ENCODE measurements around the gene MPO. TPM values are rescaled to one million over a fixed set of nuclear protein-coding genes. Genes with fewer than 3 reads are reported as not detected.

Gene MPO
- total and polyA plus RNA-seq, 9 of the 15 experiments (the other 6 are each of a cell fraction or from before 2014, with no cell fraction given), result 0.04 to 0.47 (median 0.39) TPM; not detected in 6

DNA sequence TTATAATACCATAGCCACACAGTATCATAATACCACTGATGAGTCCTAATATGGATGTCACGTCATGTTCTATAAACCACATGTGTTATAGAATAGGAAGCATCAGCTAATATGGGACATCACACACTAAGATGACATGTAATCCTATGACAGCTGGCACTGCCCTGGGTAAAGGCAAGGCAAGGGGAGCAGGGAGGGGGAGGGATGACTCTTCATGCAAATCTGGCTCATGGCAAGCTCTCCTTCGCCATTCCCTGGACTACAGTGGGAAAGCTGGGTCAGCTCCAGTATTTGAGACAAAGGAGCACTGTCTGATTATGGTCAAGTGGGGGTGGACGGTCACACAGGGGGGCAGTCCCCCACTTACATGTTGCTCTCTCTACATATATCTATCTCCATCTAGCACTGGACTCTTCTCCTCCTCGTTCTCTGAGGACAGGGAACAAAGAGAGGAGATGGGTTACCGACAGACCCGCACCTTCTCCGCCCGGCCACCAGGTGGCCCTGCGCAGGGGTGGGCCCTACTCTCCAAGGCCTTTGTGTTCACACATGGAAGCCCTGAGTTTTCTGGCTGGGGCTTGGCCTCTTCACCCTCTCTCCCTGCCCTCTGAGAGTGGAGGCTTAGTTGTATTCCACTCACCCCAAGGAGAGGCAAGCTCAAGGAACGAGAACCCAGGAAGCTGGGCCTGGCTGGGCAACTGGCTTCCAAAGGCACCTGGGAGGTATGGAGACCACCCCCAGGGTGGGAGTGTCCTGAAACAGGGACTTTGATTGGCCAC is 23.4 kb upstream of the MPO start (continued):
- TF ChIP-seq RUNX1 (IDR thresholded peaks at IDR 0.05; ENCODE audit: low read depth) (no peak), RBM17 (IDR thresholded peaks at IDR 0.05; ENCODE audit: borderline replicate concordance, low read depth, low read length) (no peak), GATA2 (CRISPR knock-in tag; IDR thresholded peaks at IDR 0.05) (no peak), DMBX1 (CRISPR knock-in tag; IDR thresholded peaks at IDR 0.05; ENCODE audit: borderline replicate concordance) (no peak), RAD21 (CRISPR knock-in tag; conservative IDR thresholded peaks at IDR 0.05 in 1 of 2, IDR thresholded peaks at IDR 0.05 in 1 of 2) (peak; percentile 62 to 84), HNRNPLL (IDR thresholded peaks at IDR 0.05; ENCODE audit: low read depth, low read length, poor library complexity, severe bottlenecking) (no peak), EWSR1 (IDR thresholded peaks at IDR 0.05; ENCODE audit: borderline replicate concordance, low read depth, partially characterized antibody) (no peak), ATF1 (CRISPR knock-in tag; IDR thresholded peaks at IDR 0.05) (no peak), ATF1 (tag; IDR thresholded peaks at IDR 0.05) (0 out of 2 replicates have a peak, but pooled peaks have one; percentile 15), ILF3 (IDR thresholded peaks at IDR 0.05; ENCODE audit: borderline replicate concordance) (no peak), YY1 (IDR thresholded peaks at IDR 0.05; ENCODE audit: borderline replicate concordance in 1 of 3, control insufficient read depth in 1 of 3, extremely low read depth in 1 of 3, insufficient read depth in 3 of 3, insufficient read length in 1 of 3, insufficient replicate concordance in 2 of 3, low read depth in 1 of 3, low read length in 2 of 3) (peak in 1 of 3 experiments; percentile 37), ZFP36 (IDR thresholded peaks at IDR 0.05; ENCODE audit: low read depth, low read length, partially characterized antibody) (no peak), MYC (IDR thresholded peaks at IDR 0.05; ENCODE audit: low read depth, low read length) (peak; percentile 59), MYC (CRISPR knock-in tag; IDR thresholded peaks at IDR 0.05; ENCODE audit: borderline replicate concordance, low read depth) (no peak)
- TF ChIP-seq, protein P1, sequence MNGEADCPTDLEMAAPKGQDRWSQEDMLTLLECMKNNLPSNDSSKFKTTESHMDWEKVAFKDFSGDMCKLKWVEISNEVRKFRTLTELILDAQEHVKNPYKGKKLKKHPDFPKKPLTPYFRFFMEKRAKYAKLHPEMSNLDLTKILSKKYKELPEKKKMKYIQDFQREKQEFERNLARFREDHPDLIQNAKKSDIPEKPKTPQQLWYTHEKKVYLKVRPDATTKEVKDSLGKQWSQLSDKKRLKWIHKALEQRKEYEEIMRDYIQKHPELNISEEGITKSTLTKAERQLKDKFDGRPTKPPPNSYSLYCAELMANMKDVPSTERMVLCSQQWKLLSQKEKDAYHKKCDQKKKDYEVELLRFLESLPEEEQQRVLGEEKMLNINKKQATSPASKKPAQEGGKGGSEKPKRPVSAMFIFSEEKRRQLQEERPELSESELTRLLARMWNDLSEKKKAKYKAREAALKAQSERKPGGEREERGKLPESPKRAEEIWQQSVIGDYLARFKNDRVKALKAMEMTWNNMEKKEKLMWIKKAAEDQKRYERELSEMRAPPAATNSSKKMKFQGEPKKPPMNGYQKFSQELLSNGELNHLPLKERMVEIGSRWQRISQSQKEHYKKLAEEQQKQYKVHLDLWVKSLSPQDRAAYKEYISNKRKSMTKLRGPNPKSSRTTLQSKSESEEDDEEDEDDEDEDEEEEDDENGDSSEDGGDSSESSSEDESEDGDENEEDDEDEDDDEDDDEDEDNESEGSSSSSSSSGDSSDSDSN (IDR thresholded peaks at IDR 0.05; ENCODE audit: borderline replicate concordance in 1 of 2, low read depth in 2 of 2, low read length in 2 of 2), result 0 out of 4 replicates have a peak, but pooled peaks of 1 of the 2 experiments have one; percentile 47
- TF ChIP-seq, protein P2, sequence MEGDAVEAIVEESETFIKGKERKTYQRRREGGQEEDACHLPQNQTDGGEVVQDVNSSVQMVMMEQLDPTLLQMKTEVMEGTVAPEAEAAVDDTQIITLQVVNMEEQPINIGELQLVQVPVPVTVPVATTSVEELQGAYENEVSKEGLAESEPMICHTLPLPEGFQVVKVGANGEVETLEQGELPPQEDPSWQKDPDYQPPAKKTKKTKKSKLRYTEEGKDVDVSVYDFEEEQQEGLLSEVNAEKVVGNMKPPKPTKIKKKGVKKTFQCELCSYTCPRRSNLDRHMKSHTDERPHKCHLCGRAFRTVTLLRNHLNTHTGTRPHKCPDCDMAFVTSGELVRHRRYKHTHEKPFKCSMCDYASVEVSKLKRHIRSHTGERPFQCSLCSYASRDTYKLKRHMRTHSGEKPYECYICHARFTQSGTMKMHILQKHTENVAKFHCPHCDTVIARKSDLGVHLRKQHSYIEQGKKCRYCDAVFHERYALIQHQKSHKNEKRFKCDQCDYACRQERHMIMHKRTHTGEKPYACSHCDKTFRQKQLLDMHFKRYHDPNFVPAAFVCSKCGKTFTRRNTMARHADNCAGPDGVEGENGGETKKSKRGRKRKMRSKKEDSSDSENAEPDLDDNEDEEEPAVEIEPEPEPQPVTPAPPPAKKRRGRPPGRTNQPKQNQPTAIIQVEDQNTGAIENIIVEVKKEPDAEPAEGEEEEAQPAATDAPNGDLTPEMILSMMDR (IDR thresholded peaks at IDR 0.05 in 2 of 3, conservative IDR thresholded peaks at IDR 0.05 in 1 of 3; ENCODE audit: insufficient read depth in 2 of 3, low read depth in 1 of 3, low read length in 3 of 3), result peak; percentile 85 to 97 (median 92)
- TF ChIP-seq, protein P3, sequence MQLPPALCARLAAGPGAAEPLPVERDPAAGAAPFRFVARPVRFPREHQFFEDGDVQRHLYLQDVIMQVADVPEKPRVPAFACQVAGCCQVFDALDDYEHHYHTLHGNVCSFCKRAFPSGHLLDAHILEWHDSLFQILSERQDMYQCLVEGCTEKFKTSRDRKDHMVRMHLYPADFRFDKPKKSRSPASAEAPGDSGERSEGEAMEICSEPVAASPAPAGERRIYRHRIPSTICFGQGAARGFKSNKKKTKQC (CRISPR knock-in tag; IDR thresholded peaks at IDR 0.05), result 0 out of 2 replicates have a peak, but pooled peaks have one; percentile 51
- TF ChIP-seq, protein P4, sequence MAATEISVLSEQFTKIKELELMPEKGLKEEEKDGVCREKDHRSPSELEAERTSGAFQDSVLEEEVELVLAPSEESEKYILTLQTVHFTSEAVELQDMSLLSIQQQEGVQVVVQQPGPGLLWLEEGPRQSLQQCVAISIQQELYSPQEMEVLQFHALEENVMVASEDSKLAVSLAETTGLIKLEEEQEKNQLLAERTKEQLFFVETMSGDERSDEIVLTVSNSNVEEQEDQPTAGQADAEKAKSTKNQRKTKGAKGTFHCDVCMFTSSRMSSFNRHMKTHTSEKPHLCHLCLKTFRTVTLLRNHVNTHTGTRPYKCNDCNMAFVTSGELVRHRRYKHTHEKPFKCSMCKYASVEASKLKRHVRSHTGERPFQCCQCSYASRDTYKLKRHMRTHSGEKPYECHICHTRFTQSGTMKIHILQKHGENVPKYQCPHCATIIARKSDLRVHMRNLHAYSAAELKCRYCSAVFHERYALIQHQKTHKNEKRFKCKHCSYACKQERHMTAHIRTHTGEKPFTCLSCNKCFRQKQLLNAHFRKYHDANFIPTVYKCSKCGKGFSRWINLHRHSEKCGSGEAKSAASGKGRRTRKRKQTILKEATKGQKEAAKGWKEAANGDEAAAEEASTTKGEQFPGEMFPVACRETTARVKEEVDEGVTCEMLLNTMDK (IDR thresholded peaks at IDR 0.05; ENCODE audit: borderline replicate concordance, insufficient read depth, low read depth, low read length, poor library complexity, severe bottlenecking), result peak; percentile 28
